Duodenal mucosa (tissue), 2 donors: ENCODE results near the gene SSR1.
"Not testable (repeated sequence)": the region's sequence is repeated elsewhere in the genome, so short reads cannot be mapped to it uniquely, and the experiment has no call there.

Source experiments
- H3K27ac ChIP-seq: one replicate; pipeline ENCODE4 v1.7.0; 2013; ENCODE audit warnings: low read depth, low read length
- H3K27me3 ChIP-seq, 2 donors: one replicate each; pipeline ENCODE4 v1.7.0; 2013; ENCODE audit warnings: low read length in 2 of 2, control low read depth in 1 of 2; ENCODE audit not compliant: insufficient read depth in 2 of 2, control insufficient read depth in 1 of 2
- H3K36me3 ChIP-seq, 2 donors: one replicate each; pipeline ENCODE4 v1.7.0; 2013; ENCODE audit warnings: low read length in 2 of 2, control low read depth in 1 of 2; ENCODE audit not compliant: insufficient read depth in 2 of 2, control insufficient read depth in 1 of 2
- H3K4me1 ChIP-seq, 2 donors: one replicate each; pipeline ENCODE4 v1.7.0; 2013; ENCODE audit warnings: low read length in 2 of 2, control low read depth in 1 of 2; ENCODE audit not compliant: insufficient read depth in 2 of 2, control insufficient read depth in 1 of 2
- H3K4me3 ChIP-seq, 2 donors: one replicate each; pipeline ENCODE4 v1.7.0; 2013; ENCODE audit warnings: low read length in 2 of 2, low read depth in 1 of 2
- H3K9ac ChIP-seq, 2 donors: one replicate each; pipeline ENCODE4 v1.7.0; 2013; ENCODE audit warnings: low read length in 2 of 2, low read depth in 1 of 2
- H3K9me3 ChIP-seq, 2 donors: one replicate each; pipeline ENCODE4 v1.7.0; 2013; ENCODE audit warnings: low read length in 2 of 2, control low read depth in 1 of 2; ENCODE audit not compliant: control insufficient read depth in 1 of 2

The SSR1 gene

GRCh38 chr6:7267466-7268091 lies 45.4 kb downstream of the SSR1 start:
- H3K9ac ChIP-seq = no peak overlapping the region
- H3K27me3 ChIP-seq = no peaks in the 10 kb centered on the region
- no peak overlapping the region for H3K4me3 ChIP-seq
- no peak overlapping the region for H3K27ac ChIP-seq
- H3K36me3 ChIP-seq = no peaks in the 10 kb centered on the region
- peaks cover 5 to 8% of the 10 kb centered on the region in 2 donors for H3K4me1 ChIP-seq
- no peaks in the 10 kb centered on the region for H3K9me3 ChIP-seq

- Histone ChIP-seq H3K9me3 (no peaks in the 10 kb centered on the region), H3K27me3 (no peaks in the 10 kb centered on the region), H3K36me3 (no peaks in the 10 kb centered on the region), H3K4me3 (no peak overlapping the region), H3K9ac (no peak overlapping the region), H3K4me1 (peaks cover 6 to 9% of the 10 kb centered on the region in 2 donors), H3K27ac (no peak overlapping the region)
Measured at GRCh38 chr6:7267071-7267465, 45.9 kb downstream of the SSR1 start.

GRCh38 chr6:7265385-7265726 lies 47.6 kb downstream of the SSR1 start:
- H3K9ac ChIP-seq, H3K9me3 ChIP-seq, H3K27me3 ChIP-seq, H3K36me3 ChIP-seq, H3K27ac ChIP-seq, H3K4me3 ChIP-seq: not testable (repeated sequence)
- peaks cover 17 to 19% of the 10 kb centered on the region in 2 donors for H3K4me1 ChIP-seq

GRCh38 chr6:7264686-7265384 lies 48.2 kb downstream of the SSR1 start:
- no peak overlapping the region for H3K9ac ChIP-seq
- H3K4me1 ChIP-seq = peaks cover 18 to 20% of the 10 kb centered on the region in 2 donors
- no peaks in the 10 kb centered on the region for H3K36me3 ChIP-seq
- no peak overlapping the region for H3K27ac ChIP-seq
- no peaks in the 10 kb centered on the region for H3K27me3 ChIP-seq
- no peak overlapping the region for H3K4me3 ChIP-seq
- H3K9me3 ChIP-seq = no peaks in the 10 kb centered on the region

- Histone ChIP-seq H3K4me1 (peaks cover 18 to 20% of the 10 kb centered on the region in 2 donors), H3K9me3 (no peaks in the 10 kb centered on the region), H3K27me3 (no peaks in the 10 kb centered on the region), H3K27ac (no peak overlapping the region), H3K9ac (no peak overlapping the region), H3K36me3 (no peaks in the 10 kb centered on the region), H3K4me3 (no peak overlapping the region)
Measured at GRCh38 chr6:7264041-7264440, 49.0 kb downstream of the SSR1 start.

DNA sequence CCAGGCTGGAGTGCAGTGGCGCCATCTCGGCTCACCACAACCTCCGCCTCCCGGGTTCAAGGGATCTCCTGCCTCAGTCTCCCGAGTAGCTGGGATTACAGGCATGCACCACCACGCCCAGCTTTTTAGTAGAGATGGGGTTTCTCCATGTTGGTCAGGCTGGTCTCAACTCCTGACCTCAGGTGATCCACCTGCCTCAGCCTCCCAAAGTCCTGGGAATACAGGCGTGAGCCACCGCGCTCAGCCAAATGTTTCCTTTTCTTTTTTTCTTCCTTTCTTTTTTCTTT lies 49.5 kb downstream of the SSR1 start:
- not testable (repeated sequence) for H3K4me3 ChIP-seq, H3K27me3 ChIP-seq, H3K9ac ChIP-seq, H3K9me3 ChIP-seq, H3K27ac ChIP-seq, H3K36me3 ChIP-seq
- peaks cover 18 to 20% of the 10 kb centered on the region in 2 donors for H3K4me1 ChIP-seq

- H3K9me3 ChIP-seq = no peaks in the 10 kb centered on the region
- no peak overlapping the region for H3K4me3 ChIP-seq
- no peak overlapping the region for H3K27ac ChIP-seq
Measured at GRCh38 chr6:7262746-7263518, 50.1 kb downstream of the SSR1 start.

DNA sequence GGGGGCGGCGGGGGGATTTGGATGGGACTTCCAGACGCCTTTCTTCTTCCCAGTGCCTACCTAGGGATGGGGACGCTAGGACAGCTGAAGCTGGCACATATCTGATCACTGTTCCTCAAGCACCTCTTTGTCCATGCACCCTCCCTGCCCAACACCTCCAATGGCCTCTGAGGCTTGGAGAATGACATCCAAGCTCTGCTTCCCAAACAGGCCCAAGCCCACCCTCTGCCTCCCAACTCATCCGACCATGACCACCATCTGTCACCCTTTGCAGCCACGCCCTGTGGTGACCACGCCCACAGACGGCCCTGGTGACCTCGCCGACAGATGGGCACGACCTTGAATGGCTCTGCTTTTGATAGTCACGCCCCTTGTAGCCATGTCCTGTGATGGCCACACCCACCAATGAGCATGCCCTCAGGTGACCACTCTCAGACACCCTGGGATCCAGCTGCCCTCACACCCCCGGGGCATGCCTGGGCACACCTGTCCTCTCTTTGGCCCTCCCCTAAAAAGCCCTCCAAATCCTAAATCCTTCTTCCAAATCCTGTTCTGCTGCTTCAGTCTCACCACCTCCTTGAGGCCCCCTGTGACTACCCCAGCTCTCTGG lies 51.0 kb downstream of the SSR1 start:
- H3K9me3 ChIP-seq = no peaks in the 10 kb centered on the region
- no peaks in the 10 kb centered on the region for H3K36me3 ChIP-seq
- H3K27ac ChIP-seq = no peak overlapping the region
- H3K9ac ChIP-seq = peak overlapping the region in 1 of 2 donors; percentile 44
- H3K27me3 ChIP-seq = no peaks in the 10 kb centered on the region
- H3K4me3 ChIP-seq = peak overlapping the region; percentile 86 to 91
- peaks cover 15 to 18% of the 10 kb centered on the region in 2 donors for H3K4me1 ChIP-seq

More at GRCh38 chr6:7262746-7263518, 50.1 kb downstream of the SSR1 start:
- Histone ChIP-seq H3K4me1 (peaks cover 18 to 20% of the 10 kb centered on the region in 2 donors), H3K9ac (no peak overlapping the region), H3K36me3 (no peaks in the 10 kb centered on the region), H3K27me3 (no peaks in the 10 kb centered on the region)

- Histone ChIP-seq H3K4me1 (peaks cover 15 to 18% of the 10 kb centered on the region in 2 donors), H3K27me3 (no peaks in the 10 kb centered on the region), H3K27ac (peak overlapping the region; percentile 45), H3K9ac (peak overlapping the region; percentile 48 to 93), H3K9me3 (no peaks in the 10 kb centered on the region), H3K4me3 (peak overlapping the region; percentile 86 to 91), H3K36me3 (no peaks in the 10 kb centered on the region)
Measured at GRCh38 chr6:7261032-7261841, 51.8 kb downstream of the SSR1 start.
